Endothelial cell of umbilical vein (primary cell): ENCODE data around the gene ADARB2. TPM values are rescaled to one million over a fixed set of nuclear protein-coding genes. Genes with fewer than 3 reads are reported as not detected.

Experiments
- BruUV-seq: library from RNA; stranded (reverse); fragments of 400-500 nt; replicated peaks from 2 replicates; lab custom pipeline; 2021; lab: Mats Ljungman, UMichigan
- CTCF ChIA-PET: fragments of 300-600, 350-600 bp; sonication (Branson Sonifier 250); formaldehyde crosslinking; loops from one replicate; lab custom pipeline; 2021; ENCODE audit warnings: antibody characterized with exemption, inconsistent platforms; lab: Charles Lee
- POLR2A ChIA-PET: fragments of 300-600, 350-600 bp; sonication (Branson Sonifier 250); formaldehyde crosslinking; loops from one replicate; lab custom pipeline; 2021; ENCODE audit warnings: antibody characterized with exemption, inconsistent platforms; lab: Charles Lee
- DNase-seq: peaks from one replicate; pipeline ENCODE4 v3.0.0-alpha.2; 2011; ENCODE audit warnings: low read depth, low spot score
- FAIRE-seq: peaks from 2 replicates; lab custom pipeline; 2011; peaks lifted over from hg19 to GRCh38; lab: Jason Lieb, UNC
- H2AFZ ChIP-seq: 2 replicates; pipeline ENCODE4 v1.6.0; 2012; ENCODE audit warnings: low read depth, low read length, control low read depth, inconsistent platforms
- H3K27ac ChIP-seq: 2 replicates; pipeline ENCODE4 v1.5.1; 2011; ENCODE audit warnings: low read depth, mild to moderate bottlenecking, control low read depth, low read length, moderate library complexity; ENCODE audit not compliant: insufficient read depth
- H3K27me3 ChIP-seq, 2 experiments: 2 replicates each; pipeline versions ENCODE4 v1.6.0 to v1.6.1; 2011; ENCODE audit warnings: low read length in 2 of 2, mixed read lengths in 1 of 2; ENCODE audit not compliant: control insufficient read depth in 2 of 2, insufficient read depth in 2 of 2
- H3K36me3 ChIP-seq, 2 experiments: 2 replicates in 1 of 2; 3 replicates in 1 of 2; pipeline ENCODE4 v1.5.1; 2011; ENCODE audit warnings: low read length in 2 of 2, mild to moderate bottlenecking in 1 of 2, moderate library complexity in 1 of 2; ENCODE audit not compliant: control insufficient read depth in 2 of 2, insufficient read depth in 2 of 2; ENCODE audit errors: extremely low read depth in 1 of 2
- H3K4me1 ChIP-seq: 3 replicates; pipeline ENCODE4 v1.5.1; 2011; ENCODE audit warnings: mild to moderate bottlenecking, low read length; ENCODE audit not compliant: control insufficient read depth, insufficient read depth; ENCODE audit errors: extremely low read depth
- H3K4me2 ChIP-seq: 2 replicates; pipeline ENCODE4 v1.6.1; 2011; ENCODE audit warnings: low read length, control low read depth, mixed read lengths; ENCODE audit not compliant: insufficient read depth
- H3K4me3 ChIP-seq, 3 experiments: fragments of 200-600 bp in 1 of 3; sonication (generic), shearing (Covaris generic) in 1 of 3; replicated peaks in 1 of 3; 2 replicates each; pipeline ENCODE4 v1.5.1; 2011 to 2016; ENCODE audit warnings: control low read depth in 3 of 3, low read length in 3 of 3, mild to moderate bottlenecking in 2 of 3, inconsistent platforms in 1 of 3, low read depth in 1 of 3, moderate library complexity in 1 of 3; ENCODE audit not compliant: insufficient read depth in 1 of 3
- H3K79me2 ChIP-seq: 2 replicates; pipeline ENCODE4 v1.6.0; 2012; ENCODE audit warnings: low read length, inconsistent platforms; ENCODE audit not compliant: control insufficient read depth, insufficient read depth
- H3K9ac ChIP-seq: replicated peaks from 2 replicates; pipeline ENCODE3; 2011; ENCODE audit warnings: low read length, control low read depth; ENCODE audit not compliant: insufficient read depth; ENCODE audit errors: extremely low read depth
- H3K9me1 ChIP-seq: replicated peaks from 3 replicates; pipeline ENCODE4 v1.6.0; 2011; ENCODE audit warnings: mild to moderate bottlenecking, low read length; ENCODE audit not compliant: control insufficient read depth, insufficient read depth; ENCODE audit errors: extremely low read depth
- H3K9me3 ChIP-seq: replicated peaks from 2 replicates; pipeline ENCODE4 v1.5.1; 2012; ENCODE audit warnings: low read length, inconsistent platforms; ENCODE audit not compliant: control insufficient read depth, insufficient read depth
- H4K20me1 ChIP-seq: replicated peaks from 2 replicates; pipeline ENCODE3; 2011; ENCODE audit warnings: mild to moderate bottlenecking, low read length; ENCODE audit not compliant: control insufficient read depth, insufficient read depth; ENCODE audit errors: extremely low read depth
- CTCF ChIP-seq, 2 donors: IDR thresholded peaks; 1 replicate in 1 of 2; 2 replicates in 1 of 2; pipeline ENCODE4 v1.5.1; 2011; ENCODE audit warnings: low read length in 2 of 2, mild to moderate bottlenecking in 2 of 2, moderate library complexity in 2 of 2, control low read depth in 1 of 2, inconsistent platforms in 1 of 2, low read depth in 1 of 2; ENCODE audit not compliant: insufficient read depth in 1 of 2; ENCODE audit errors: extremely low read depth in 1 of 2
- EZH2 ChIP-seq: IDR thresholded peaks from 2 replicates; pipeline ENCODE4 v1.6.1; 2012; ENCODE audit warnings: borderline replicate concordance, low read depth, mild to moderate bottlenecking, moderate library complexity, low read length, inconsistent platforms; ENCODE audit not compliant: severe bottlenecking
- FOS ChIP-seq: IDR thresholded peaks from 2 replicates; pipeline ENCODE4 v1.6.1; 2011; ENCODE audit warnings: mild to moderate bottlenecking, low read length, moderate library complexity, borderline replicate concordance; ENCODE audit not compliant: insufficient read depth
- GATA2 ChIP-seq: IDR thresholded peaks from 2 replicates; pipeline ENCODE4 v1.7.0; 2011; ENCODE audit warnings: low read depth, mild to moderate bottlenecking, moderate library complexity, mixed read lengths, low read length; ENCODE audit not compliant: insufficient read length, insufficient read depth
- JUN ChIP-seq: IDR thresholded peaks from 2 replicates; pipeline ENCODE4 v1.6.1; 2011; ENCODE audit warnings: borderline replicate concordance, low read depth; ENCODE audit not compliant: insufficient read length, insufficient read depth
- MAX ChIP-seq: IDR thresholded peaks from 2 replicates; pipeline ENCODE4 v1.6.1; 2011; ENCODE audit not compliant: insufficient read depth, insufficient read length
- MYC ChIP-seq: IDR thresholded peaks from one replicate; pipeline ENCODE4 v1.6.1; 2011; ENCODE audit warnings: mild to moderate bottlenecking, low read depth, low read length
- POLR2A ChIP-seq: IDR thresholded peaks from 2 replicates; pipeline ENCODE4 v1.6.1; 2012; ENCODE audit warnings: low read depth, mild to moderate bottlenecking, control low read depth, low read length
- POLR2AphosphoS5 ChIP-seq: IDR thresholded peaks from 2 replicates; pipeline ENCODE4 v1.6.1; 2012; ENCODE audit warnings: low read depth, mild to moderate bottlenecking, control low read depth, low read length, moderate library complexity; ENCODE audit not compliant: insufficient read depth
- dilution Hi-C: fragments of 300-500 bp; cut with MboI; formaldehyde crosslinking; loops from one replicate; pipeline ENCODE4 v1.15.0; 2019; ENCODE audit warnings: low sequenced_read_pairs; ENCODE audit not compliant: extremely low pct_ligation_motif_present
- intact Hi-C: fragments of 100-400 bp; cut with micrococcal nuclease; formaldehyde crosslinking; loops from one replicate; pipeline ENCODE4 v1.10.0; 2022
- polyA plus RNA-seq, 4 experiments: library from polyadenylated mRNA; depleted of rRNA in 3 of 4; stranded (reverse) in 3 of 4; unstranded in 1 of 4; fragments of >200 nt; gene quantifications; 2 replicates each; pipeline versions ENCODE4 v1.2.1 to v1.2.3, GENCODE V29; 2011 to 2012; ENCODE audit warnings: missing spikeins in 1 of 4
- total RNA-seq: library from RNA; stranded (reverse); gene quantifications from 2 replicates; pipeline ENCODE4 v1.2.3, GENCODE V29; 2021

Gene ADARB2
- total and polyA plus RNA-seq, 2 donors (not counting 3 experiments of a cell fraction or from before 2014, with no cell fraction given), result not detected

GRCh38 chr10:1274111-1274661, 463.1 kb downstream of the ADARB2 start:
- no peaks in the 10 kb centered on the region for H3K4me1 ChIP-seq
- no peaks in the 10 kb centered on the region for H3K79me2 ChIP-seq
- H2AFZ ChIP-seq, result no peak overlapping the region
- FAIRE-seq (no peak), DNase-seq (no peak)
- no peaks in the 10 kb centered on the region for H3K27me3 ChIP-seq
- no peak overlapping the region for H3K4me2 ChIP-seq
- POLR2A ChIA-PET, result no interaction called here
- H3K9me3 ChIP-seq, result no peaks in the 10 kb centered on the region
- H3K4me3 ChIP-seq, result no peak overlapping the region
- no TSS peak for BruUV-seq
- CTCF ChIA-PET, result no interaction called here
- H3K36me3 ChIP-seq, result no peaks in the 10 kb centered on the region
- TF ChIP-seq MAX, result no peak
- TF ChIP-seq EZH2, result no peak
- TF ChIP-seq POLR2AphosphoS5, result no peak
- intact Hi-C loops (no loop called here), dilution Hi-C loops (no loop called here)
- H4K20me1 ChIP-seq, result no peaks in the 10 kb centered on the region
- H3K9me1 ChIP-seq, result no peaks in the 10 kb centered on the region
- no peak overlapping the region for H3K27ac ChIP-seq
- no peak overlapping the region for H3K9ac ChIP-seq

GRCh38 chr10:1273372-1274105, 463.8 kb downstream of the ADARB2 start:
- Histone ChIP-seq H3K4me3 (no peak overlapping the region), H4K20me1 (no peaks in the 10 kb centered on the region), H3K9ac (no peak overlapping the region), H3K36me3 (no peaks in the 10 kb centered on the region), H3K79me2 (no peaks in the 10 kb centered on the region), H3K27me3 (no peaks in the 10 kb centered on the region), H2AFZ (no peak overlapping the region), H3K4me1 (no peaks in the 10 kb centered on the region), H3K9me3 (no peaks in the 10 kb centered on the region), H3K9me1 (no peaks in the 10 kb centered on the region), H3K27ac (no peak overlapping the region), H3K4me2 (no peak overlapping the region)
- FAIRE-seq (no peak), DNase-seq (no peak)
- intact Hi-C loops, result no loop called here
- CTCF ChIA-PET, result no interaction called here
- TF ChIP-seq GATA2, result no peak
- no peak for TF ChIP-seq JUN
- no peak for TF ChIP-seq CTCF (IDR thresholded peaks at IDR 0.05; ENCODE audit: extremely low read depth in 1 of 2, insufficient read depth in 1 of 2, low read depth in 1 of 2, low read length in 2 of 2)
- no peak for TF ChIP-seq POLR2AphosphoS5
- TF ChIP-seq POLR2A, result no peak
- no peak for TF ChIP-seq MYC
- TF ChIP-seq EZH2, result no peak
- no peak for TF ChIP-seq MAX
- TF ChIP-seq FOS, result no peak
- POLR2A ChIA-PET, result no interaction called here
- dilution Hi-C loops, result no loop called here
- no TSS peak for BruUV-seq
